Glutamatergic neuron (in vitro differentiated cells): ENCODE measurements around the gene TEX44. TPM values are rescaled to one million over a fixed set of nuclear protein-coding genes. Genes with fewer than 3 reads are reported as not detected.

Experiments
- DNase-seq: peaks from one replicate; pipeline ENCODE4 v3.0.0; 2022
- H3K27ac Mint-ChIP-seq: one replicate; pipeline ENCODE4 v1.8.0; 2020; ENCODE audit warnings: mild to moderate bottlenecking, mixed read lengths, inconsistent platforms; ENCODE audit not compliant: unreplicated experiment
- H3K27me3 Mint-ChIP-seq: one replicate; pipeline ENCODE4 v1.8.0; 2020; ENCODE audit warnings: mild to moderate bottlenecking, moderate library complexity, mixed read lengths, inconsistent platforms; ENCODE audit not compliant: unreplicated experiment
- H3K36me3 Mint-ChIP-seq: one replicate; pipeline ENCODE4 v1.8.0; 2020; ENCODE audit warnings: mild to moderate bottlenecking, mixed read lengths, inconsistent platforms; ENCODE audit not compliant: unreplicated experiment
- H3K4me1 Mint-ChIP-seq: one replicate; pipeline ENCODE4 v1.8.0; 2020; ENCODE audit warnings: mild to moderate bottlenecking, low read depth, mixed read lengths, inconsistent platforms; ENCODE audit not compliant: unreplicated experiment
- H3K4me3 Mint-ChIP-seq: one replicate; pipeline ENCODE4 v1.8.0; 2020; ENCODE audit warnings: mild to moderate bottlenecking, mixed read lengths, inconsistent platforms; ENCODE audit not compliant: unreplicated experiment
- H3K9me3 Mint-ChIP-seq: one replicate; pipeline ENCODE4 v1.8.0; 2020; ENCODE audit warnings: mild to moderate bottlenecking, moderate library complexity, mixed read lengths, inconsistent platforms; ENCODE audit not compliant: unreplicated experiment
- total RNA-seq: library from RNA; stranded (reverse); fragmentation: NEBNext Ultra II Directional; extraction: Animal tissue kit (Norgen Biotek cat#: 25700); gene quantifications from one replicate; pipeline ENCODE4 v1.2.1, GENCODE V29; 2021; ENCODE audit not compliant: unreplicated experiment
- TF ChIP-seq, protein P1 (sequence below): fragments of 200-600 bp; sonication (generic); IDR thresholded peaks from one replicate; pipeline ENCODE4 v1.5.0; 2021; ENCODE audit not compliant: partially characterized antibody, unreplicated experiment

TEX44 gene
- total RNA-seq, 1 donor from 2014 or later, result not detected

DNA sequence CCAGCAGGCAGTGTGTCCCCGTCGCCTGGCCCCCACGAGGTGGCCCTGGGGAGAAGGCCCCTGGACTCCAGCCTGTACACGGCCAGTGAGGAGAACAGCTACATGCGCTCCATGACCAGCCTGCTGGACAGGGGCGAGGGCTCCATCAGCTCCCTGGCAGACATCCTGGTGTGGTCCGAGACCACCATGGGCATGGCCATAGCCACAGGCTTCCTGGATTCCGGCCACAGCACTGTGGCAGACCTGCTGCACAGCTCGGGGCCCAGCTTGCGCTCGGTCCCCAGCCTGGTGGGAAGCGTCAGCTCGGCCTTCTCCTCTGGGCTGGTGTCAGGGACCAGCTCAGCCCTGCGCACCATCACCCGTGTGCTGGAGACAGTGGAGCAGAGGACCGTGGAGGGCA is 1.0 kb downstream of the TEX44 start:
- DNase-seq, result no peak
- no peak overlapping the region for H3K27ac Mint-ChIP-seq
- no peaks in the 10 kb centered on the region for H3K36me3 Mint-ChIP-seq
- H3K27me3 Mint-ChIP-seq, result peaks cover 11% of the 10 kb centered on the region
- TF ChIP-seq, protein P1, sequence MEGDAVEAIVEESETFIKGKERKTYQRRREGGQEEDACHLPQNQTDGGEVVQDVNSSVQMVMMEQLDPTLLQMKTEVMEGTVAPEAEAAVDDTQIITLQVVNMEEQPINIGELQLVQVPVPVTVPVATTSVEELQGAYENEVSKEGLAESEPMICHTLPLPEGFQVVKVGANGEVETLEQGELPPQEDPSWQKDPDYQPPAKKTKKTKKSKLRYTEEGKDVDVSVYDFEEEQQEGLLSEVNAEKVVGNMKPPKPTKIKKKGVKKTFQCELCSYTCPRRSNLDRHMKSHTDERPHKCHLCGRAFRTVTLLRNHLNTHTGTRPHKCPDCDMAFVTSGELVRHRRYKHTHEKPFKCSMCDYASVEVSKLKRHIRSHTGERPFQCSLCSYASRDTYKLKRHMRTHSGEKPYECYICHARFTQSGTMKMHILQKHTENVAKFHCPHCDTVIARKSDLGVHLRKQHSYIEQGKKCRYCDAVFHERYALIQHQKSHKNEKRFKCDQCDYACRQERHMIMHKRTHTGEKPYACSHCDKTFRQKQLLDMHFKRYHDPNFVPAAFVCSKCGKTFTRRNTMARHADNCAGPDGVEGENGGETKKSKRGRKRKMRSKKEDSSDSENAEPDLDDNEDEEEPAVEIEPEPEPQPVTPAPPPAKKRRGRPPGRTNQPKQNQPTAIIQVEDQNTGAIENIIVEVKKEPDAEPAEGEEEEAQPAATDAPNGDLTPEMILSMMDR, result no peak
- H3K9me3 Mint-ChIP-seq, result peaks cover 5% of the 10 kb centered on the region
- no peak overlapping the region for H3K4me3 Mint-ChIP-seq
- H3K4me1 Mint-ChIP-seq, result peaks cover 10% of the 10 kb centered on the region

DNA sequence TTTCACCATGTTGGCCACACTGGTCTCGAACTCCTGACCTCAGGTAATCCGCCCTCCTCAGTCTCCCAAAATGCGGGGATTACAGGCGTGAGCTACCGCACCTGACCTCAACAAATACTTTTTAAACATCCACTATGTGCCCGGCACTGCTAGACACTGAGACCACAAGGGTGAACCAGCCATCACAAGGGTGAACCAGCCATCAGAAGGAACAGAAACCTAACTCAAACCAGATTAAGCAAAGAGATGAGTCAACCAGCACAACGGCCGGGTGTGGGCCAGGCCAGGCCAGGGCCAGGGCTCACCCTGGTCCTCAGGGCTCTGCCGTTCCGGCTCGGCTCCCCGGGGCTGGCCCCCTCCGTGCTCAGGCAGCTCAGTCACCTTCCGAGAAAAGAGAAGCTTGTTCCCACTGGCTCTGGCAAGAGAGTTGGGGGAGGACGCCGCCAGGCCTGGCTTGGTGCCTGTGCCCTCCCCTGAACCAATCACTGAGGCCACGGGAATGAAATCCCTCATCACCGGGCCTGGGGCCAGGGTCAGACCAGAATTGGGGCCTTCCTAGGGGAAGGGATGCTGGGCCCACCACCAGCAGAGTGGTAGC is 4.4 kb downstream of the TEX44 start:
- H3K27ac Mint-ChIP-seq, result no peak overlapping the region
- H3K4me3 Mint-ChIP-seq, result no peak overlapping the region
- H3K27me3 Mint-ChIP-seq, result peaks cover 8% of the 10 kb centered on the region
- peaks cover 5% of the 10 kb centered on the region for H3K9me3 Mint-ChIP-seq
- TF ChIP-seq, protein P1, result no peak
- H3K36me3 Mint-ChIP-seq, result no peaks in the 10 kb centered on the region
- DNase-seq, result no peak
- H3K4me1 Mint-ChIP-seq, result peaks cover 12% of the 10 kb centered on the region

DNA sequence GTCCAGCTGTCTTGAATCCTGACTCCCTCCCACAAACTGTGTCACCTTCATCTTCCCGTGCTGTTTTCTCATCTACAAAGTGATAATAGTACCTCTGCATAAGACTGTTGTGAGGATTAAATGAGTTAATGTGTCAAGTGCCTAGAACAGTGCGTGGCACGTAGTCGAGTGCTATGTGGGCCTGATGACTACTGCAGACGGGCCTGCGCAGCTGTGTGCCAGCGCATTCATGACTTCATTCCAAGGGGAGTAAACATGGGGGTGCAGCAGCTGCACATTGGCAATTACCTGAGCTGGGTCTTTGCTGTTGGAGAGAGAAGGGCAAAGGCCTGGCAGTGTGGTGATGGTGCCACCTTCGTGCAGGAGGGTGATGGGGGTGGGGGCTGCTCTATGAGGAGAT is 5.0 kb downstream of the TEX44 start:
- Mint-ChIP-seq H3K27me3 (peaks cover 6% of the 10 kb centered on the region), H3K27ac (no peak overlapping the region), H3K4me1 (peaks cover 11% of the 10 kb centered on the region), H3K36me3 (no peaks in the 10 kb centered on the region), H3K4me3 (no peak overlapping the region), H3K9me3 (peaks cover 2% of the 10 kb centered on the region)
- TF ChIP-seq, protein P1, result no peak
- no peak for DNase-seq

DNA sequence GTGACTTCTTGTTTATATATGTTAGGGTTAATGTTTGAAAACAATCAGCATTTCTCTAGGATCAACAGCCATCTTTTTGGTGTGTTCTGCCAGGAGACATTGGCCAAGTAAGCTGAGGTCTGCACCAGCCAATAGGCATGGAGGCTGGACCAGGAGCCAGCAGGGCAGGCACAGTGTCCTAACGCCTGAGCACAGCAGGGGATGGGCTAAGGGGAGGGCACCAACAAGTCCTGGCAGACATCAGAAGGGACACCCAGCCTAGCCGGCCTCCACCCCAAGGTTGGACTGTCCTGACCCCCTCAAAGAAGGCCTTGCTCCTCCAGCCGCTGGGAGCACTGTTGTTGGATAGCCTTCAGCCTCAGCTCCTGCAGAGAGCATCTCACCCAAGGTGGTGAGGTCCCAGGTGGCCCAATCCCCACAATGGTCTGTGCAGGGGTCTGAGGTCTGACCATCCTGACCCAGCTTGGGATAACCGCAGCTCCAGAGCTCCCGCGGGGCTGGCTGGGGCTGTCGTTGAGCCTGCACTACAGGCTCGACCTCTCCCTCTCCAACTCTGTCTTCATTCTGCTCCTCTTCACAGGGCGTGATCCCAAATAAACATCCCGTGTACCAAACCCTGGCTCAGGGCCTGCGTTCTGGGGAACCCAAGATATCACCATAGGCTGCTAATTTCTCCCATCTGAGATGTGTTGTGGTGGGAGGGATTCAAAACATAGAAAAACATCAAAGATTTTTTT is 8.1 kb downstream of the TEX44 start:
- Mint-ChIP-seq H3K27ac (peak overlapping the region; percentile 10), H3K9me3 (peaks cover 10% of the 10 kb centered on the region), H3K36me3 (no peaks in the 10 kb centered on the region), H3K27me3 (no peaks in the 10 kb centered on the region), H3K4me3 (no peak overlapping the region), H3K4me1 (peaks cover 25% of the 10 kb centered on the region)
- TF ChIP-seq, protein P1, result no peak
- DNase-seq, result no peak
